ENCODE measurements around the gene KLHL26.

Gene KLHL26

DNA sequence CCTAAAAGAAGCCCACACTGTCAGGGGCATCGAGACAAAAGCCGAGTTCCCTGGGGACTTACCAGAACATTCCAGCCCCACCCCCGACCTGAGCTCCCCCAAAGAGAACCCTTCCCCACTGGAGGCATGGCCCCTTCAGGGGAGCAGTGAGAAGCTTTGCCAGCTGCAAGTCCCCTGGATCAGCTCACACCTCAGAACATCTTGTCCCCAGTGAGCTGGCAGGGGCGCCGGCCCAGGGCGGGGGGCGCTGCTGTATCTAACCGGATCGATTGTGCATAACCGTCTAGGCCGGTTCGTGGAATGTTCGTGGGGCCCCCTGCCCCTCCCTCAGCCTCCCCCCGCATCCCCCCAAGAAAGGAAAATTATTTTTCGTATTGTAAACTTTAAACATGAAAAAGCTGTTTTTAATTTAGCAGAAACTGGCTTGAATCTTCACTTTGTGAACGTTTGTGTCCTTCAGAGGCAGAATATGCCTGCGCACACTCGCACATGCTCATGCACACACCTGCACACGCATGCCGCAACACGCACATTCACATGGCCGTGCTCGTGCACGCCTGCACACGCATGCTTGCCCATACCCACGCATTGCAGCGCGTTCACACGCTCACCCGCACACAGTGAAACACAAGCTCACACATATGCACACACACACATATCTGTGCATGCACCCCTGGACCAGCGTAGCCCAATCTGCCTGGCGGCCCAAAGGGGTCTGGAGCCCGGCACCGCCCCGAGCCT is 34.6 kb downstream of the KLHL26 start:
- H3K4me3 ChIP-seq (ENCODE audit: low read depth, low read length) = no peak overlapping the region
- no peak for DNase-seq (ENCODE audit: low read depth)
- TF ChIP-seq CTCF (IDR thresholded peaks at IDR 0.05; ENCODE audit: control insufficient read depth, extremely low read depth, insufficient read depth) = no peak

- TF ChIP-seq CTCF (IDR thresholded peaks at IDR 0.05; ENCODE audit: control insufficient read depth, extremely low read depth, insufficient read depth) = no peak
- no peak overlapping the region for H3K4me3 ChIP-seq (ENCODE audit: low read depth, low read length)
- DNase-seq (ENCODE audit: low read depth) = no peak
Measured at GRCh38 chr19:18672044-18672451, 35.2 kb downstream of the KLHL26 start.

GRCh38 chr19:18672606-18673337 is 35.9 kb downstream of the KLHL26 start:
- DNase-seq (ENCODE audit: low read depth) = no peak
- peak; percentile 33; the same call in 1 of the 2 replicates for TF ChIP-seq CTCF (IDR thresholded peaks at IDR 0.05; ENCODE audit: control insufficient read depth, extremely low read depth, insufficient read depth)
- no peak overlapping the region for H3K4me3 ChIP-seq (ENCODE audit: low read depth, low read length)

DNA sequence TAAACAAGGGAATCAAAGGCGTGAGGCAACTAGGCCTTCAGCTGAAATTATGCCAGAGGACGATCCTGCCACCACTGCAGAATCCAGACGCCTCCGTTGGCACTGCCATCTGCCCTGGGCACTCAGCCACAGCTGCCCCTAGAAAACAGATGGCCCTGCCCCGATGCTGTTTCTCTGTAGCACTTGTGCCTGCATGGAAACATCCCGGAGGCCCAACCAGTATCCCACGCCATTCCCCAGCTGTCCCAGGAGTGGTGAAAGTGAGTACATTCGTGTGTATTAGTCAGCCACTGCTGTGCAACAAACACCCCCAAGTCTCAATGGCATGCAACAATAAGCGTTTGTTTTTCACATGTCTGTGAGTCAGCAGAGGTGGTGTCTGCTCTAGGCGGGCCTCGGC is 37.8 kb downstream of the KLHL26 start:
- no peak for DNase-seq (ENCODE audit: low read depth)
- no peak for TF ChIP-seq CTCF (IDR thresholded peaks at IDR 0.05; ENCODE audit: control insufficient read depth, extremely low read depth, insufficient read depth)
- H3K4me3 ChIP-seq (ENCODE audit: low read depth, low read length) = no peak overlapping the region

DNA sequence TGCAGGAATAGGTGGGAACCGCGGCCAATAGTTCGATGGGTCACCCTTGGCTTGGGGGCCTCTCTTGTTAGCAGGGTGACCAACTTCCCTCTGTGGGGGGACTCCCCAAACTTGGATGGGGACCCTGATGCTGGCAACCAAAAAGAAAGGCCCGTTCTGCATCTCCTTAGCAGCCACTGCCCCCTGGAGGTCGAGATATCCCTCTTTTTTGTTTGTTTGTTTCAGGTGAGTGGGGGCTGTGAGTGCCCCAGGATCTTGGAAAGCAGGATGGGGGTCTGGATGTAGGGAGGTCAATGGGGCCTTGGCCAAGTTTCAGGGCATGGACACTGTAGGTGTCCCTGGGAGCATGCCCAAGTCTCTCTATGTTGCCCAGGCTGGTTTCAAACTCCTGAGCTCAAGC is 39.0 kb downstream of the KLHL26 start:
- DNase-seq (ENCODE audit: low read depth) = no peak
- H3K4me3 ChIP-seq (ENCODE audit: low read depth, low read length) = no peak overlapping the region
- TF ChIP-seq CTCF (IDR thresholded peaks at IDR 0.05; ENCODE audit: control insufficient read depth, extremely low read depth, insufficient read depth) = no peak

- no peak for TF ChIP-seq CTCF (IDR thresholded peaks at IDR 0.05; ENCODE audit: control insufficient read depth, extremely low read depth, insufficient read depth)
- no peak for DNase-seq (ENCODE audit: low read depth)
- H3K4me3 ChIP-seq (ENCODE audit: low read depth, low read length) = no peak overlapping the region
Measured at GRCh38 chr19:18676692-18677091, 39.9 kb downstream of the KLHL26 start.
